GM19468 (cell line): ENCODE data around the gene DIMT1.

Experiments
- ATAC-seq: cut with Tn5 transposase; IDR thresholded peaks from one replicate; pipeline ENCODE4 v1.9.1; 2021; ENCODE audit warnings: mild to moderate bottlenecking, moderate library complexity, moderate number of reproducible peaks; ENCODE audit not compliant: unreplicated experiment; ENCODE audit errors: extremely low read depth

DIMT1 gene

DNA sequence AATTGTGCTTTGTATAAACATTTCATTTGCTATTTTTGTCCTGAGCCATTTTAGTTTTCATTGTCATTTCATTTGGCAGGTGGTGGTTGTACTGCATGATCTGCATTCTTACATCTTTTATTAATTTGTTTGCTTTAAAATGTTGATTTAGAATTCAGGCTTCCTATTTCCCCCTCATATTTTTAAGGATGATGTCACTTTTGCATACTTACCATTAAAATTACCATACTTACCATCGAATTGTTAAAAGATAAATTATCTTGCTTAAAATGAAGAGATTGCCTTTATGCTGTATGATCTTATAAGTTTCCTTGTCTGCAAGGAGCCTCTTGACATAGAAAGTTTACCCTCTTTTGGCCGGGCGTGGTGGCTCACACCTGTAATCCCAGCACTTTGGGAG lies 31.1 kb downstream of the DIMT1 start:
- ATAC-seq: no peak

DNA sequence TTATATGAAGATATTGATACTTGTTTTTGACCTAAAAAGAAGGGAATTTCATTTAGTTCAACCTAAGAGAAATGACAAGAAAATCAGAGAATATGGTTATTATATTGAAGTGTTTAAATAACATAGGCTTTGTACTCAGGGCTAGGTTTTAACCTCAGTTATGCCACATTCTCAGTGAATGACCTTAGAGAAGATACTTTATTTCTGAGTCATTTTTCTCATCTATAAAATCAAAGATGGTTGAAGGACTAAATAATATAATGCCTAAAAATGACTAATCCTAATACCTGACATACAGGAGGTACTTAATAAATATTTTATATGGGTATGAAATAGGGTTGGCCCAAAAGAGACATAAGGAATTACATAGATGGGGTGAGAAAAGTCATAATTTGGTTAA lies 32.3 kb downstream of the DIMT1 start:
- no peak for ATAC-seq

DNA sequence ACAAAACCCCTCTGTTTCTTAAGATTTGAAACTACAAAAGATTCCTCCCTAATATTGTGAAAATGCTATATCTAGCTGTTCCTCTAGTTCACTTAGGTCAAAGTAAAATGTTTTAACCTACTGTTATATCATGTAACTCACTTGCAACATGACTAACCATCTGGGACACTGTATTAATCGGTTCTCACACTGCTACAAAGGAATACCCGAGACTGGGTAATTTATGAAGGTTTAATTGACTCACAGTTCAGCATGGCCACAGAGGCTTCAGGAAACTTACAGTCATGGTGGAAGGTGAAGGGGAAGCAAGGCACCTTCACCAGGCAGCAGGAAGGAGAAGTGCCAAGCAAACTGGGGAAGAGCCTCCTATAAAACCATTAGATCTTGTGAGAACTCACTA lies 34.7 kb downstream of the DIMT1 start:
- ATAC-seq: no peak

DNA sequence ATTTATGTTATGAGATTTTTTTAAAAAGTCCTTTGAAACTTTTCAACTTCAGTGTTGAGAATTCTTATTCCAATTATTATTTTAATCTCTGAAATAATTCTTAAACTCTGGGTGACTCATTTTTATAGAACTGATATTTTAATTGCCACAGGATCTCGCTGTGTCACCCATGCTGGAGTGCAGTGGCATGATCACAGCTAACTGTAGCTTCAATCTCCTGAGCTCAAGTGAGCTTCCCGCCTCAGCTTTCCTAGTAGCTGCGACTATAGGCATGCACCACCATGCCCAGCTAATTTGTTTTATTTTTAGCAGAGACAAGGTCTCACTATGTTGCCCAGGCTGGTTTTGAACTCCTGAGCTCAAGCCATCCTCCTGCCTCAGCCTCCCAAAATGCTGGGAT lies 41.0 kb downstream of the DIMT1 start:
- ATAC-seq: no peak

DNA sequence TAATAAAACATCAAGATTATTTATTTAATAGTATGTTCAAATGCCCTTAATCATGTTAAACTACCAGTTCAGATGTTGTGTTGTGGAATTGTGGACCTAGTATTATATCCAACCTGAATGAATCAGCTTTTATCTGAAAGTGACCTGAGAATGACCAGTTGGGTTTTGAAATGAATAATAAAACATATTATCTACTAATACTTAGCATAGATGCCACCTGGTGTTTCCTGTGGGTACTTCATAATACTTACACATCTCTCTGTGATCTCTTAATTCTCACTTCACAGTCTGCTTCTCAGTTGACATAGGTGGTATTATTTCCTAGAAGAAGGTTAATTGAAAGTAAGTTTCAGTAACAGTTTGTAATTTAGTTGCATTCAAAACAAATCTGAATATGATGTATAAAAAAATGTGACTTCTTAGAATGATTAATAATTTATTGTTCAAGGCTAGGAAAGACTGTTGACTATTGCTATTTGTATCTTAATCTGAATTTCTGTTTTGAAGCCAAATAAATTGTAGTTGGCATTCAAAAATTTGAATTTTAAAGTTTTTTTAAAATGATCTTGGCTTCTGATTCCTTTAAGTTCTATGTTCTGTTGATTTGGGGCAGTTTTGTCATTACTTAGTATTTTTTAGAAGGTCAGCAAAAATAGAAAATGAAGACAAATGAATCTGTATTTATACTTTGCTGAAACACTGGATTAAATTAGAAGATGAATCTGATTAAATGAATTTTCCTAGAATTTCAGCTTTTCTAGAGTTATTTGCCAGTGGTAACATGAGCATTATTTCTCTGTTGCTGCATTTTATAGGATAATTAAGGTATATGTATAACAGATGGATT lies 49.5 kb downstream of the DIMT1 start:
- peak; percentile 73 for ATAC-seq

DNA sequence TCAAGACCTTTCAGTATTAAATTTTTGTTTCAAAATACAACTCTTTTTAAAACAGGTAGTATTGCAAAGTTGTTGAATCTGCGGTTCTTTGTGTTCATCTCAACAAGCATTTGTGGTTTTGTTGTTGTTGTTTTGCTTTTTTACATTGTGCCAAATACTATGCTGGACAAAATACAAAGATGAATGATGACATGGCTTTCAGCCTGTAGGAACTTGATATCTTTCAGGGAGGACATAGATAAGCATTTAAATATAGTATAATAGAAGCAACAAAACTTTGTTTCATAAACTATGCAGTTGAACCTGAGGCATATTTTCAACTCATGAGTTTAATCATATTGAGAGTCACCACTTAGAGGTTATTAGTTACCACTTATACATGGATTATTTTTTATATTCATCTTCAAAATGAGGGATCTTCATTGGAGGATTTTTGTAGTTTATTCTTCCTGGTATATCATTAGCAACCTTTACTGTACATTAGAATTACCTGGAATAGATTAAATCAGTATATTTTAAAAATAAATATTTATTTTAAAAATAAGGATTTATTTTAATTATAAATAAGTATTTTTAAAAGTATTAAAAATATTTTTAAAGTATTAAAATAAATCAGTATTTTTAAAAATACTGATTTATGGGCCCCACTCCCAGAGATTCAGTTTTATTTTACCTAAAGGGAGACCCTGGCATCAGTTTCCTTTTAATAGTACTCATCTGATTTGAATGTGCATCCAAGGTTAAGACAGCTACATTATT lies 54.8 kb downstream of the DIMT1 start:
- ATAC-seq: no peak

DNA sequence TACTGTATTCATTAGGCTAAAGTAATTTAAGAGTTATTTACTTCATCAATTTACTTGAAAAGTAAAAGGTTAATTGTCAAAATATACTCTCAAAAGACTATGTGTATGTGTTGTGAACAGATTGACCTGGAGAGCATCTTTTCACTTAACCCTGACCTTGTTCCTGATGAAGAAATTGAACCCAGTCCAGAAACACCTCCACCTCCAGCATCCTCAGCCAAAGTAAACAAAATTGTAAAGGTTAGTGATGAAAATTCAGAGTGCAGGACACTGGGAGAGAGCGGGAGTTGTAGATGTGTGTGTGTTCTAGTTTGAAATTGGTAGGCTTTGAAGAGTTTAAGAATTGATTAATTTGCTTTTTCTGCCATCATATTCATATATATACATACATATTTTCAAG lies 55.8 kb downstream of the DIMT1 start:
- no peak for ATAC-seq

DNA sequence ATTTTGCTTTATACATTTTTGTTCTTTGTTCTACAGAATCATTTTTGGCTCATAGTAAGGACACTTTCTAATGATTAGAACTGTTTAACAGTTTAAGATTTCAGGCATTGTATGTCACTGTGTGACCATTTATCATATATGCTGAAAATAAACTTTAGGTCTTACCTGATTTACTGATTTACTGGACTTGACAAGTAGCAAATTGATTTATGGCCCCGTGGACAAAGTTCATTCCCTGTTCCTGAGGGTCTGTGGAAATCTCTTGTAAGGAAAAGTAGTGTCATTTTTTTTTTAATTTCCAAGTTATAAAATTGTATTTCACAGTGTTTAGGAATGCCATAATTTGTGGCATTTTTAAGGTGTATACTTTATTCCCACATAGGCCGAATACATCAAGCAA lies 57.0 kb downstream of the DIMT1 start:
- ATAC-seq: no peak

DNA sequence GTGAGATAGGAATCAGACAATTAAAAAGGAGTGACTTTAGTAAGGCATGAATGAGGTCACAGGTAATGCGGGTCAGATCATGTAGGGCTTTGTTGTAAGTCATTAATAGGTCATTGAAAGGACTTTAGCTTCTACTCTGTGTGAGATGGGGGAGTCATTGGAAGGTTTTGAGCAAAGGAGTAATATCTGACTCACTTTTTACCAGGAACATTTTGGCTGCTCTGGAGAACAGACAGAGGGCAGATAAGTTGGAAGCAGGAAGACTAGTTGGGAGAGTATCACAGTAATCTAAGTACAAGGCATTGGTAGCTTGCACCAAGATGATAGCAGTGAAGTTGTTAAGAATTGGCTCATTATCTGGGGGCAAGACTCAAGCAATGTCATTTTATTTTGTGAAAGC lies 60.3 kb downstream of the DIMT1 start:
- no peak for ATAC-seq

DNA sequence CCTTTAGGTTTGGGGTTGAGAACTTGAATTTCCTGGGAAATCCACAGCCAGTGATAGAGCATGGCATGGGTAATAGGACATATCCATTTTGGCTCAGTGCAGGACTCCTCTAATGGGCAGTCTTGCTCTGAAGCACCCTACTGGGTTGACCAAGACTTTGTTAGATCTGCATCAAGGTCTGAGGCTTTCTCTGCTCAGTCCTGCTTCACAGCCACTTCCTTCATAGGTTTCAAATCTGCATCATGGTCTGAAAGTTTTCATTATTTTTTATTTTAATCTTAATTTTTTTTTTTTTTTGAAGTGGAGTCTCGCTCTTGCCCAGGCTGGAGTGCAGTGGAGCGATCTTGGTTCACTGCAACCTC lies 61.2 kb downstream of the DIMT1 start:
- ATAC-seq: peak; percentile 16

DNA sequence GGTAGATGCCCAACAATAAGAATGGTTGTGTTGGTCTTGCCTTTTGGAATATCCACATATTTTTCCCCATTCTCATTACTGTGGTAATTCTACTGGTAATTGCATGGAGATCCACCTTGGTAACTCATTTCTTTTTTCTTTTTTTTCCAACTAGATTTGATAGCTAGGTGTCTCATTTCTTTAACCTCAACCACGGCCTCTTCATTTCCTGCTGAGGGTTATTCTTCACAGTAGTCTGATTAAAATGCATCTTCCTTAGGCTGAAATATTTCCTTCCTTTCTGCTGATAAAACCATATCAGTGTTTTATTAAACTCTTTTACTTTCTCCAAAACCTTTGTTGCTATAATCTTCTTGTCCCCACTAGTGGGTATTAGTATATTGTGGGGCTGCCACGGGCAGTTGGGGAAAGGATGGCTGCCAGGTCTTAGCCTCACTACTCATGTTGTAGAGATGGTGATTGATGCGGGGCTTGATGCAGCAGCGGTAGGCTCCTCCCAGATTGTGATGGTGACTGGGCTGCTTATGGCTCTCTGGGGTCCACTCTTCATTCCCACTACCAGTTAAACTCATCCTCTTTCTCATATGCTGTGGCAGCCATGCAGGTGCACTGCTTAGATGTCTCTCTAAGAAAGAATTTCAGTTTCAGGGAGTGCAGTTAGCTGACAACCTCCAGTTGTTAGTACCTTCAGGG lies 61.8 kb downstream of the DIMT1 start:
- peak; percentile 74 for ATAC-seq

DNA sequence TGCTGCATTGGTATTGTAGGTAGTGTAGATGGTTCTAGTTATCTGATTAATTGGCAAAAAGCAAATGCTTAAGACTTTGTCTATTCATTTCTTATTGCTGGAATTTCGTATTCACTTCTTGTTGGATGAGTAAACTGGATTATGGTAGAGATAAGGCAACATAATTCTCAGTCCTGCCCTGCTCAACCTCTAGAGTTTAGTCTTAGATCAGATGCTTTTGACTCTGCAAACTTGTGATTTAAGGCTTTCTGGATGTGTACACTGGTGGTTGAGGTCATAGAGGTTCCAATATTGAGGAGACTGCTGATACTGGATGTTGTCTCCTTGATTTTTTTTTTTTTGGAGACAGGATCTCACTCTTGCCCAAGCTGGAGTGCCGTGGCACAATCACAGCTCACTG lies 62.7 kb downstream of the DIMT1 start:
- ATAC-seq: no peak

DNA sequence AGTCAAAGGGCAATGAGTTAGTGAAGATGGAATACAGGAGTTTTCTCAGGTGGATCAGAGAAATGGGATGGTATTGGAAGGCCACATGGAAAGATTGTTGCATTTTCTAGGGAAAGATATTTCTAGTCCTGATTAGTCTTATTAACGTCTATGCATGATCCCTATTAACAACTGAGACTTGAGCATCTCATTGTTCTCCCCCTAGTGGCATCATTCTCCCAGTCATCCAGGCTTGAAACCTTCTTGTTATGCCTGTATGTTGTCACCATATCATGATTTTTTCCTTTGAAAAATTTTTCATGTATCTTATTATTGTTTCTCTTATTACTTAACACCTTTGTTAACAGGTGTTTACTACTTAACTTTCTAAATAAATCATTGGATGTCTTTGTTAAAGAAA lies 63.3 kb downstream of the DIMT1 start:
- no peak for ATAC-seq
